SHP77 treated with DMSO at 0.1 percent for 48 hours (cell line): ENCODE results near the gene TFDP1.
A peak's percentile ranks its signal among the peaks of the same experiment; 100 is the strongest.
"Not testable (repeated sequence)": the region's sequence is repeated elsewhere in the genome, so short reads cannot be mapped to it uniquely, and the experiment has no call there.

ENCODE experiments used
- DNase-seq: peaks from one replicate; lab custom pipeline; 2025; lab: John Stamatoyannopoulos, UW

Gene TFDP1

DNA sequence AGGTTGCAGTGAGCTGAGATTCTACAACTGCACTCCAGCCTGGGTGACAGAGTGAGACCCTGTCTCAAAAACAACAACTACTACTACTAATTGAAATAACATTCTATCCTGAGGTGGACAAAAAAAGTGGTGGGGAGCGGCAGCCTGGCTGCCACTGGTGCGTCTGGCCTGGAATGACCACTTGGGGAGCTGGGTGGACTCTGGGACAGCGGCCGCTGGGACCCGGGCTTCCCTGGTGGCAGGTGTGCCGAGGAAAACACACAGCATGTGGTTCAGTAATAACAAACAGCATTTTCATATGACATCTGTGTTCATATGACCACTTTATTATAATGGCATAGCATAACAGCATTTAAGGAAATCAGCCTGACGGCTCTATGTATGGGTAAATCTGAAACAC is 33.9 kb downstream of the TFDP1 start:
- DNase-seq, result no peak

DNA sequence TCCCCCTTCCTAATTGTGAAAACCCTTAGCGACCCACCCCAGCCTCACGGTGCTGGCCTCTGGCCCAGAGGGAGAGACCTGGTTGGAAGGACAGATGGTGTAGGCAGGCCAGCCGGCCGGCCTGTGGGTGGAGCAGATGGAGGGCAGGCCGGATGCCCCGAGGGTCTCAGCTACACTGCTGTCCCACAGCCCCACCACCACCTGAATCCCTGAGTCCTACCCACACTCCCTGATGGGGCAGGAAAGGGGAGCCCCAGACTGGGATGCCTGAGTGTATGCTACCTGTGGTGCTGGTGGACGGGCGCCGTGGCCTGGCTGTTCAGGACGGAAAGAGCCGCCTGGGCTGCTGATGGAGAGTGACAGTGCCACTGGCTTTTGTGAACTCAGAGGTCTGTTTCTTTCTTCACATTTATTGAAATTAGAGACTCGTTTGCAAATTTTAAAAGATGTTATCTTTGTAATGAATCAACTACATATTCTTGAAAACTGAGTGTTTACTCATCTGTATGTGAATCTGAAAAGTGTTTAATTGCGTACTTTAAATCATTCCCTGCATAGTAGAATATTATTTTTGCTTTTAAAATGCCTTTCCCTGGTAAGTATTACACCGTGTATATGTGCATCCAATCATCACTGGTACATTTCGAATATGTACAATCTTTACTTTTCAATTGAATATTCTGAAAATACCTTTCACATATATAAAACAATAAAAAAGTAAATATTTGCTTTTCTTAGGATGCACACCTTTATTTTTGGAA is 35.7 kb downstream of the TFDP1 start:
- no peak for DNase-seq

DNA sequence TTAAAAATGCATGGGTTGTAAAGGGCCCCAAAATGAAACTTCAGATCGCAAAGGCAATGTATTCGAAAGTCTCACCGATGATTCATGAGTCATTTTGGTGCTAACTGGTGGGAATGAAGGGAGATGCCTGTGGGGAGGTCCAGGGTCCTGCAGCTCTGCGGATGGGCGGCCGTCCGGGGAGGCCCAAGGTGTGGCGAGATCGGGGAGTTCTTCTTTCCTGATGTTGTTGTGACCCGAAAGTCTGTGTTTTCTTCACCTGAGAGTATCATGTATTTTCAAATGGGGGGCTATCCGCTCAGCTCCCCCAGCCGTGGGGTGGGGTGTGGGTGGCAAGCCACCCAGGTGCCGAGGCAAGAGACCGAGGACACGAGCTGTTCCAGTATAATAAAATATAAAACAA is 36.5 kb downstream of the TFDP1 start:
- DNase-seq, result no peak

DNA sequence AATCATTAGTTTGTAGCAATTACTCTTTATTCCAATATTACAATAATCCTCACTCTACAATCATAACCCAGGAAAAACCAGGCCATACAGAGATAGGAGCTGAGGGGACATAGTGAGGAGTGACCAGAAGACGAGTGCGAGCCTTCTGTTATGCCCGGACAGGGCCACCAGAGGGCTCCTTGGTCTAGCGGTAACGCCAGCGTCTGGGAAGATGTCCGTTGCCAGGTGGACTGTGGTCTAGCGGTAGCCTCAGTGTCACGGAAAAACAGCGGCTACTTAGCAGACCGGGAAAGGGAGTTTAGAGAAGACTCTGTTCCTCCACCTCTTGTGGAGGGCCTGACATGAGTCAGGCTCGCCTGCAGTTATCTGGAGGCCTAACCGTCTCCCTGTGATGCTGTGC is 36.9 kb downstream of the TFDP1 start:
- DNase-seq, result peak; percentile 47

DNA sequence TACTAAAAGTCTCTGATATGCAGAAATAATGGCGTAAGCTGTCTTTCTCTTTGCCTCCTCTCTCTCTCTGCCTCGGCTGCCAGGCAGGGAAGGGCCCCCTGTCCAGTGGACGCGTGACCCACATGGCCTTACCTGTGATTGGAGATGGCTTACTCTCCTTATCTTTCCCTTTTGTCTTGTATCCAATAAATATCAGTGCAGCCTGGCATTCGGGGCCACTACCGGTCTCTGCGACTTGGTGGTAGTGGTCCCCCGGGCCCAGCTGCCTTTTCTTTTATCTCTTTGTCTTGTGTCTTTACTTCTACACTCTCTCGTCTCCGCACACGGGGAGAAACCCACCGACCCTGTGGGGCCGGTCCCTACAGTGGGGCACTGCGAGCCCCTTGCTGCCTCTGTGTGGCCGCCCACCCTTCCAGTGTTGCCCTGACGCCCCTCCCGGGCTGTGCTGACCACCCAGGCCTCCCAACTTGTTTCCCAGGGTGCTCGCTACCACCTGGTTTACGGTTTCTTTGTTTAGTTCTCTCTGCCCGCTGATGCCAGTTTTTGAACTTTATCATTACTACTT is 37.5 kb downstream of the TFDP1 start:
- DNase-seq, result not testable (repeated sequence)

DNA sequence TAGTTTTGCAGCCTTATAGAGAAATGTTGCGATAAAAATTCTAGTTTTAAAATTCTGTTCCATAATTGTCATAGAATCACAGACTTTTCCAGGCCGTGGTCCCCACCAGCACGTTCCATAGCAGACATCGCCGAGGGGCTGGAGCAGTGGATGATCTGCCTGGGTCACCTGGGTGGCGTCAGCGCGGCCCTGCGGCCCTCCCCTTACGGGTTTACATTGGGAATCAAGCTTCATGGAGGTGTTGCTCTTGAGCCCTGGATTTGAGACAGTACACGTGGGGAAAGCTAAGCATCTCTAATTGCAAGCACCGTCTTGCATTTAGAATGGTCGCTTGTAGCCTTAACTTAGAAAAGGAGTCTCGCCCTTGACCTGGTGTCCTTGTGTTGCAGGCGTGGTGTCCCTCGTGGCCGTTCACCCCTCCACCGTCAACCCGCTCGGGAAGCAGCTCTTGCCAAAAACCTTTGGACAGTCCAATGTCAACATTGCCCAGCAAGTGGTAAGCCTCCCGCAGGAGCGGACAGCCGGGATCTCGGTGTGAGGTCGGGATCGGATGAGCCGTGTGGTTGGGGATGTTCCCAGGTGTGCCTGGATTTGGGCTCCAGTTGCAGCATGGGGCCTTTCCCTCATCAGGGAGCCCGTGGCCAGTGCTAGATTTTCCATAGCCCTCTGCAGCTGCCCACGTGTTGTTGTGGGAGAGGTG is 38.4 kb downstream of the TFDP1 start:
- no peak for DNase-seq

DNA sequence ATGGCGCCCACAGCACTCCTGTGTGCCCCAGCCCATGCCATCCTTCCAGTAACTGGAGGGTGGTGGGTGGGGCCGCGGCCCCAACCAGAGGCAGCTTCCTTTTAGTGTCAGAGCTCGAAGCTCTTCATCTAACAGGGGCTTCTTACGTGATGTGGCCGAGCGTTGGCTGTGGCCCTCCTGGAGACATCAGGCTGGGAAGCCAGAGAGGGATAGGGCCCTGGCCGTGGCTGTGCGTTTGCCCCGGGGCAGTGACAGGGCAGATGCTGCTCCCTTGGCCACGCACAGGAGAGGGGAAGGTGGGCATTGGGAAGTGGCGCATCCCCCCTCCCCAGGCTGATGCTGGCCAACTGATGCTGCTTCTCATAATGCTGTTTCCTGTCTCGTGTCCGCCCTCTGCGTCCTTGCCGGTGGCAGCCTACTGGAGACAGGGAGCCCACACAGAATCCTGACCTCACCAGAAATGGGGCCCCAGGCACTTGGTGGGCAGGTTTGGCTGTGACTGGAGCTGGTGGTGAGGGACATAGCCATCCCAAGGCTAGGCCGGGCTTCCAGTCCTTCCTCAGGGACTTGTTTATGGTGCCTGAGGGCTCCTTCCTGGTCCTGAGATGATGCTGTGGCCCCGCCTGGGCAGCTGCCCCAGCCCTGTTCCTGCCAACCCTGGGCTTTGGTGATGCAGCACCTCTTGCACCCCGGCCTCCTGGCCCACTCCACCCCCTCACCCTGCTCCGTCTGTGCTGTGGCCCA is 39.1 kb downstream of the TFDP1 start:
- no peak for DNase-seq

DNA sequence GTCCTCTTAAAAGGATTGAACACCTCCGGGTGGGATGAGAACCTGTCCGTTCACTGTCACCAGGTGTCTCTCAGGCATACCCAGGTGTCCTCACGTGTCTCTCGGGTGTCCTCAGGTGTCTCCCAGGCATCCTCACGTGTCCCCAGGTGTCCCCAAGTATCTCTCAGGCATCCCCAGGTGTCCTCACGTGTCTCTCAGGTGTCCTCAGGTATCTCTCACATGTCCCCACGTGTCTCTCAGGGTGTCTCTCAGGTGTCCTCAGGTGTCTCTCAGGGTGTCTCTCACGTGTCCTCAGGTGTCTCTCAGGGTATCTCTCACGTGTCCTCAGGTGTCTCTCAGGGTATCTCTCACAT is 39.7 kb downstream of the TFDP1 start:
- no peak for DNase-seq

DNA sequence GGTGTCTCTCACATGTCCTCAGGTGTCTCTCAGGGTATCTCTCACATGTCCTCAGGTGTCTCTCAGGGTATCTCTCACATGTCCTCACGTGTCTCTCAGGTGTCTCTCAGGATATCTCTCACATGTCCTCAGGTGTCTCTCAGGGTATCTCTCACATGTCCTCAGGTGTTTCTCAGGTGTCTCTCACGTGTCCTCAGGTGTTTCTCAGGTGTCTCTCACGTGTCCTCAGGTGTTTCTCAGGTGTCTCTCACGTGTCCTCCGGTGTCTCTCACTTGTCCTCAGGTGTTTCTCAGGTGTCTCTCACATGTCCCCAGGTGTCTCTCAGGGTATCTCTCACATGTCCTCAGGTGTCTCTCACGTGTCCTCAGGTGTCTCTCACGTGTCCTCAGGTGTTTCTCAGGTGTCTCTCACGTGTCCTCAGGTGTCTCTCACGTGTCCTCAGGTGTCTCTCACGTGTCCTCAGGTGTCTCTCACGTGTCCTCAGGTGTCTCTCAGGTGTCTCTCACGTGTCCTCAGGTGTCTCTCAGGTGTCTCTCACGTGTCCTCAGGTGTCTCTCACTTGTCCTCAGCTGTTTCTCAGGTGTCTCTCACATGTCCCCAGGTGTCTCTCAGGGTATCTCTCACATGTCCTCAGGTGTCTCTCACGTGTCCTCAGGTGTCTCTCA is 40.2 kb downstream of the TFDP1 start:
- DNase-seq, result not testable (repeated sequence)

DNA sequence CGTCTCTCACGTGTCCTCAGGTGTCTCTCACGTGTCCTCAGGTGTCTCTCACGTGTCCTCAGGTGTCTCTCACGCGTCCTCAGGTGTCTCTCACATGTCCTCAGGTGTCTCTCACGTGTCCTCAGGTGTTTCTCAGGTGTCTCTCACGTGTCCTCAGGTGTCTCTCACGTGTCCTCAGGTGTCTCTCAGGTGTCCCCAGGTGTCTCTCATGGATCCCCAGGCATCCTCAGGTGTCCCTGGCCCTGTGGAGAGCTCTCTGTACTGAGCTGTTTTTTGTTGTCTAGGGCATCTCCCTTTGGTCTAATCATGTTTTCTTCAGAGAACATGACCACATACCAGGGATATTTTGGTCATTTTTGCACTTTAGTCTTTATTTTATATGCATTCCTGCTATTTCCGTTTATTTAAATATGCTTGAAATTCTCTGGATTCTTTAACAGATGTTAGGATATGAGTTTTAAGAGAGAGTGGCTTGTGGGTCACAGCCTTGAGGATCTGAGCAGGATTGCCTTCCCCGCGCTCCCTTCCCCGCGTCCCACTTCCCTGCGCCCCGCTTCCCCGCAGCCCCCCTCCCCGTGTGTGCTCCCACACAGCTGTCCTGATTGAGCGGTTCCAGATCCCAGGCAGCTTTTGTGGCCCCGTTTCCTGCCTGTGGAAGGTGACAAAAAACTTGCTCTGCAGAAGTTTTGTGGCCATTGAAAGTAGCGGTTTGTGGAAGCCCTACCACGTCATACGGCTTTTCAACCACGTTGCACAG is 41.6 kb downstream of the TFDP1 start:
- no peak for DNase-seq

DNA sequence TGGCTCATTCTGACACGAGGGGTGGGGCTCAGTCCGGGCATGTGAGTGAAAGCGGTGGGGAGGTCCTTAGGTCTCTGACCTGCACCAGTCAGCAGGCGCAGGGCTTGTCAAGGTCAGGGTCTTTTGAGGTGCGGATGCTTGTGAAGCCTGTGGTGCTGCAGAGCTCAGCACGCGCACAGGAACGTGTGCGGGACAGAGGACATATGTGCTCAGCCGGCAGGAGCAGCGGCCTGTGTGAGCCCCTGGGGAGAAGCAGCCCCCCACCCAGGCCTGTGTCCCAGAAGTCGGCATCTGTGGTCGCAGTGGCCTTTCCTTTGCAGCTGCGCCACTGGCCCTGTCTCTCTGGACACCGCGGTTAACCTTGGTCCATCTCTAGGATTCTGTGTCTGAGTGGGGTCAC is 42.6 kb downstream of the TFDP1 start:
- no peak for DNase-seq

DNA sequence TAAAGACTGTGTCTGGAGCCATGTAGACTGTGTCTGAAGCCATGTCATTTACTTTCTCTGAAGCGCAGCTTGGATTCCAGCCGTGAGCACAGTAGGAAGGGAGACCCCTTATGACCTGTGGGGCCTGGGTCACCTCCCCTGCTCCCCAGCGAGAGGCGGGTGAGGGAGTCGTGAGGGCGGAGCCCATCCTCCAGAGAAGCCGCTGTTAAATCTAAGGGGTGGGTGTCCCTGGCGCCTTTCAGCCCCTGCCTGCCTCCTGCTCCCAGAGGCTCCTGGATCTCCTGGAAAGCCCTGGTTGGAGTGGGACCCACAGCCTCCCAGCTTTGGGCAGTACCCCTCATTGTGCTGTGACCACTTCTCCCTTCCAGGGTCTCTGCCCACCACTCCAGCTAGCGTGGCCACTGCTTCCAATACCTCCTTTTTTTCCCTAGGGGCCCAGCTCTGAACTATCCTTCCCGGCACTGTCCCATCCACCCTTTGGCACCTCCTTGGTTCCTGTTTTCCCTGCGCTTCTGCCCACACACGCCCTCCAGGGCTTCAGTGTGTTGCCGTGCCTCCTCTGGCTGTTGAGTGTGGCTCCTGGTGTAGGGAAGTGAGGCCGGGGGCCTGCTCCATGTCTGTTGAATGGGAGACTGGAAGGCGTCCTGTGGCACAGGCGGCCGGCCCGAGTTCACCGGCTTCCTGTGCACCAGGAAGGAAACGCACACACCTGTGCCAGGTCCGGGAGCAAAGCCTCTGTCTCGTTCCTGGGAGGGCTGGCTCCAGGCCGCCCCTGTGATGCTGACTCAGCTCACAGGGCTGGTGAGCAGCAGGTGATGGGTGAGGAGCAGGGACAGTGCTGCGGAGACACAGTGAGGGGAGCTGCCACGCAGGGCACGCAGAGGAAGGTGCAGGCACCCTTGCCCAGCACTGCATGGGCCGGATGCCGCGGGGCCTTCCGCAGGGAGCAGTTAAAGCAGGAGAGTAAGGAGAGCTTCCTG is 44.0 kb downstream of the TFDP1 start:
- no peak for DNase-seq

DNA sequence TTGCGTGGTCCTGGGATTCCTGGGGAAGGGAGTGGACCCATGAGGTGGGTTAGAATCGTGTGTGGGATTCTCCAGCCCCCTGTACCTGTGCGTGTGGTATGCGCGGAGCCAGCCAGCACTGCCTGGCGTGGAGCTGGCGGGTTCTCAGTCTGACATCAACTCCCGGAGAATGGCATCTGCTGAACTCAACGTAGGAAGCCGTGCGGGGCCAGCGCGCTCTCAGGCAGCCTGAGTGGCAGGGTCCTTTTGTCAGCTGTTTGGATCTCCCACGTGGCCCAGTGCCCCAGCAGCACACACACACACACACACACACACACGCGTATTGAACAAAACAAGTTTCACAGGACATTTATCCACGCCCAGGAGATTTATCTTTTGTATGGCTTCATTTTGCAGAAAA is 45.3 kb downstream of the TFDP1 start:
- no peak for DNase-seq

DNA sequence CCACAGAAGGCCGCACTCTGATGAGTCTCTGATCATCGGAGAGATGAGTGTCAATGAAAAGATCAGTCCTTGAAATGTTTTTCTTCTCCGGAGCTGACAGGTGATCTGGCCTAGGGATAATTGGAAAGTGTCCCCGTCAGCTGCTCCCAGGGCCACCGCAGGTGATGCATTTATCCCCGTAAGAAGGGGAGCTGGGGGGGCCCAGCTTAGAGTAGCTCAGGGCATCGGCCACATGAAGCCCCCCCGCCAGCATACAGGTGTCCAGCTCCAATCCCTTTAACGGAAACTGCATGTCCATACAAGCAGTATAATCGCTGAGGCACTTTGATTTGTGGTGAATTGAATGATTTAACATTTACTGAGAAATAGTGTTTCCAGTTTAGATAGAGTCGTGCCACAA is 45.7 kb downstream of the TFDP1 start:
- no peak for DNase-seq

DNA sequence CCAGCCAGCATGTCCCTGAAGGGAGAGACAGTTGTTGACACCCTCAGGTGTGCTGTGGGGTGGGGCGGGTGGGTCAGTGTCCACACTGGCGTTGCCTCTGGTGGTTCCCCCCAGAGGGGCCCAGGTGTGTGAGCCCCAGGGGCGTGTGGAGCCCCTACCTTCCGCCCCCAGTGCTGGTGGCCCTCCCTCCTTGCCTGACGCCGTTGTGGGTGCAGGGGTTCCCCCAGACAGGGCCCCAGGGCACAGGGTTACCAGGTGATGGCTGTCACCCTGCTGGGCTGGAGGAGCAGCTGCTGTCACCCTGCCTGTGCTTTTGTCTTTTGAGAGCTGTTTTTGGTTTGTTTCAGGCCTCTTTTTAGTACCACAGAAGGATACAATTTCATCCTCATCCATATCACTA is 46.3 kb downstream of the TFDP1 start:
- DNase-seq, result no peak

DNA sequence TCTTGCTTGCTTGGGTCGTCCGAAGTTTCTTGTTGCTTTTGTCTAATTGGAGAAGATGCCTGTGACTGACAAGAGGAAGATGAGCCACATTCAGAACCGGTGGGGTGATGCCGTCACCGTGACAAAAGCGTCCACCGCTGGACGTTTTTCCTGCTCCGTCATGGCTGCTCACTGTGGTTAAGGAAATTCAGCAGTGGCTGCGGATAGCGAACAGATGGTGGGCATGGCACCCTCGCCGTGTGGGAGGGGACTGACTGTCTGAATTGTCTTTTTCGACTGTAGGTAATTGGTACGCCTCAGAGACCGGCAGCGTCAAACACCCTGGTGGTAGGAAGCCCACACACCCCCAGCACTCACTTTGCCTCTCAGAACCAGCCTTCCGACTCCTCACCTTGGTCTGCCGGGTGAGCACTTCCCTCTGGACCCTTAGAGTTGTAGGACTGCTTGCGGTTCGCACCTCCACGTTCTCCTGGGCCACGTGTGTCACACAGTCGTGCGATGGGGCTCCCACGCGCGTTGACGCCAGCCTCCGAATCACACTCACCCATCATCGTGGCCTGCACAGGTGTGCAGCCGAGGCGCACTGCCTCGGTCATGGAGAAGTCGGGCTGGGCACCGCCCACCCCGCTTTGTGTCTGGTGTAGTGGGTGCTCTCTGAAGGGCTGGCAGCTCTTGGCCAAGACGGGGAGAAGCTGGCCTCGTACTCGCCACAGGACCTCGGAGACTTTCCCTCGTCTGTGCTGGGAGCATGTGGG is 47.0 kb downstream of the TFDP1 start:
- no peak for DNase-seq

DNA sequence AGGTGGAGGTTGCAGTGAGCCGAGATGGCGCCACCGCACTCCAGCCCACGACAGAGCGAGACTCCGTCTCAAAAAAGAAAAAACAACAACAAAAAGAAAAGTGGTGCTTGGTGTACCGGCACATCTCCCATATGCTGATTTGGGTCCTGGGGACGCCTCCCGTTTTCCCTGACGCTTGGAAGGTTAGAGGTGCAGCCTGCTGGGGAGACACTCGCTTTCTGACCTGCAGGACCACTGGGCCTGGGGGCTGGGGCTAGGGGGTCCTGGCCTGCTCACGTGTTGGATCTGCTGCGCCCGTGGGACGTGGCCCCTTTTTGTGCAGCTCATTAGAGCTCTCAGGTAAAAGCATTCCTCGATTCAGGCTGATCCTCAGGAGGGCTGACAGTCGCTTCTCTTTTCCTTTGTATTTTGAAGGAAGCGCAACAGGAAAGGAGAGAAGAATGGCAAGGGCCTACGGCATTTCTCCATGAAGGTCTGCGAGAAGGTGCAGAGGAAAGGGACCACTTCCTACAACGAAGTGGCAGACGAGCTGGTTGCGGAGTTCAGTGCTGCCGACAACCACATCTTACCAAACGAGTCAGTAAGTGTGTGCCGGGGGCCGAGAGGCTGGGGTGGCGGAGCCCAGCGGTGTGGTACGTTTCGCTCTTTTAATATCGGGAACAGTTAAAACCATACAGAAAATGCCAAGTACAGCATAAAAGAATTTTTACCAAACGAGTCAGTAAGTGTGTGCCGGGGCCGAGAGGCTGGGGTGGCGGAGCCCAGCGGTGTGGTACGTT is 48.3 kb downstream of the TFDP1 start:
- DNase-seq, result no peak

DNA sequence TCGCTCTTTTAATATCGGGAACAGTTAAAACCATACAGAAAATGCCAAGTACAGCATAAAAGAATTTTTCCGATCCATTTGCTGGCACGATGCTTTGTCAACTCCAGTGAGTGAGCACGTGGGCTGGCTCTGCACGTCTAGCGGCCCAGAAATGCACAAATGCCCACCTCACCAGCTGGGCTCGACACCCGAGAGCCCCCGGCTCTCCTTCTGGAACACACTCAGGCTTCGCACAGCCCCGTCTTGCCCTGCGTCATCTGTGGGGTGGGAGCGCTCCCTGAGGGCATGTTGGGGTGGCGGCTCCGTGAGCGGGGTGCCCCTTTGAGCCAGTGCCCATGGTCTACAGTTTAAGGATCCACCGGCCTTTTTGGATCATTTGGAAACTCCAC is 48.9 kb downstream of the TFDP1 start:
- no peak for DNase-seq
